B cell (primary cell): Measurements from ENCODE around the gene SEMA3A. TPM values are rescaled to one million over a fixed set of nuclear protein-coding genes. Genes with fewer than 3 reads are reported as not detected.

Experiments used
- ATAC-seq: fragments of 200-7000 bp; cut with Tn5 transposase; one replicate; pipeline ENCODE4 v1.10.0; 2021; ENCODE audit warnings: low read depth, mild to moderate bottlenecking, moderate number of reproducible peaks, moderate library complexity
- CTCF ChIA-PET: fragments of 350-600 bp; sonication (Branson Sonifier 250); formaldehyde crosslinking; loops from one replicate; lab custom pipeline; 2021; ENCODE audit warnings: antibody characterized with exemption, inconsistent platforms; lab: Charles Lee
- POLR2A ChIA-PET: fragments of 350-600 bp; sonication (Branson Sonifier 250); formaldehyde crosslinking; loops from one replicate; lab custom pipeline; 2021; ENCODE audit warnings: antibody characterized with exemption; lab: Charles Lee
- DNase-seq: peaks from one replicate; pipeline ENCODE4 v3.0.0; 2013
- H2AFZ ChIP-seq: 2 replicates; pipeline ENCODE4 v1.6.1; 2012; ENCODE audit warnings: mild to moderate bottlenecking, low read depth, low read length; ENCODE audit not compliant: insufficient read depth, poor library complexity, severe bottlenecking
- H3K27ac ChIP-seq, 2 donors: 1 replicate in 1 of 2; 2 replicates in 1 of 2; pipeline ENCODE4 v1.5.1; 2012 to 2013; ENCODE audit warnings: low read length in 2 of 2, mild to moderate bottlenecking in 2 of 2, moderate library complexity in 1 of 2
- H3K27me3 ChIP-seq, 4 experiments: fragments of 200-600 bp in 1 of 4; sonication (generic) in 1 of 4; replicated peaks in 1 of 4; 1 replicate in 2 of 4; 2 replicates in 2 of 4; pipeline versions ENCODE4 v1.6.1 to v1.7.0; 2013 to 2016; ENCODE audit warnings: low read length in 3 of 4, mild to moderate bottlenecking in 2 of 4, mixed read lengths in 1 of 4, moderate library complexity in 1 of 4; ENCODE audit not compliant: insufficient read depth in 4 of 4, control insufficient read depth in 3 of 4; ENCODE audit errors: control extremely low read depth in 1 of 4
- H3K36me3 ChIP-seq, 2 experiments: replicated peaks in 1 of 2; 1 replicate in 1 of 2; 2 replicates in 1 of 2; pipeline versions ENCODE4 v1.6.1 to v1.7.1; 2013; ENCODE audit warnings: low read length in 1 of 2; ENCODE audit not compliant: insufficient read depth in 2 of 2, control insufficient read depth in 1 of 2; ENCODE audit errors: control extremely low read depth in 1 of 2, extremely low read depth in 1 of 2
- H3K4me1 ChIP-seq, 2 donors: fragments of 200-600 bp in 1 of 2; sonication (generic) in 1 of 2; 1 replicate in 1 of 2; 2 replicates in 1 of 2; pipeline versions ENCODE4 v1.5.1 to v1.6.1; 2013 to 2017; ENCODE audit warnings: low read length in 2 of 2; ENCODE audit not compliant: control insufficient read depth in 2 of 2, insufficient read depth in 2 of 2
- H3K4me2 ChIP-seq: replicated peaks from 2 replicates; pipeline ENCODE3; 2012; ENCODE audit warnings: mild to moderate bottlenecking, low read depth, low read length; ENCODE audit not compliant: poor library complexity, severe bottlenecking
- H3K4me3 ChIP-seq, 5 experiments: fragments of 200-600 bp in 1 of 5; sonication (generic) in 1 of 5; 1 replicate in 3 of 5; 2 replicates in 2 of 5; pipeline versions ENCODE4 v1.5.1 to v1.7.0; 2011 to 2016; ENCODE audit warnings: low read length in 4 of 5, mild to moderate bottlenecking in 4 of 5, low read depth in 2 of 5, control low read depth in 1 of 5, moderate library complexity in 1 of 5; ENCODE audit not compliant: insufficient read depth in 1 of 5; ENCODE audit errors: control extremely low read depth in 1 of 5, extremely low read depth in 1 of 5
- H3K79me2 ChIP-seq: fragments of 200-600 bp; sonication (generic); one replicate; pipeline ENCODE4 v1.6.0; 2016; ENCODE audit warnings: low read length; ENCODE audit not compliant: control insufficient read depth, insufficient read depth
- H3K9ac ChIP-seq: fragments of 200-600 bp; sonication (generic); 2 replicates; pipeline ENCODE4 v1.6.1; 2017; ENCODE audit warnings: mild to moderate bottlenecking, low read length, moderate library complexity
- H3K9me3 ChIP-seq, 3 donors: one replicate each; pipeline versions ENCODE4 v1.6.1 to v1.7.1; 2013; ENCODE audit warnings: low read length in 2 of 3; ENCODE audit not compliant: control insufficient read depth in 2 of 3, insufficient read depth in 1 of 3; ENCODE audit errors: control extremely low read depth in 1 of 3
- H4K20me1 ChIP-seq: 2 replicates; pipeline ENCODE4 v1.6.0; 2012; ENCODE audit warnings: mild to moderate bottlenecking, low read length; ENCODE audit not compliant: insufficient read depth, control insufficient read depth, poor library complexity, severe bottlenecking
- H3K27ac Mint-ChIP-seq: one replicate; pipeline ENCODE4 v1.8.0; 2021; ENCODE audit warnings: mixed read lengths
- H3K27me3 Mint-ChIP-seq: one replicate; pipeline ENCODE4 v1.8.0; 2021; ENCODE audit warnings: mixed read lengths
- H3K4me1 Mint-ChIP-seq: one replicate; pipeline ENCODE4 v1.8.0; 2021; ENCODE audit warnings: mixed read lengths
- H3K4me3 Mint-ChIP-seq: one replicate; pipeline ENCODE4 v1.8.0; 2021; ENCODE audit warnings: mixed read lengths
- H3K9me3 Mint-ChIP-seq: one replicate; pipeline ENCODE4 v1.8.0; 2022; ENCODE audit warnings: mixed read lengths; ENCODE audit not compliant: insufficient read depth
- EZH2 ChIP-seq: IDR thresholded peaks from 2 replicates; pipeline ENCODE4 v1.6.1; 2012; ENCODE audit warnings: borderline replicate concordance, low read depth, mild to moderate bottlenecking, moderate library complexity, low read length; ENCODE audit not compliant: insufficient read depth, poor library complexity, severe bottlenecking
- WGBS: methylation state at CpG from one replicate; pipeline ENCODE4 v1.1.5; 2013; ENCODE audit warnings: missing lambda C conversion rate; ENCODE audit not compliant: insufficient coverage; 5-methylcytosine and 5-hydroxymethylcytosine counted together
- intact Hi-C: fragments of 100-400 bp; cut with micrococcal nuclease; formaldehyde crosslinking; loops from one replicate; pipeline ENCODE4 v1.10.0; 2022
- polyA plus RNA-seq: library from polyadenylated mRNA; depleted of rRNA; stranded (reverse); fragments of >200 nt; gene quantifications from 2 replicates; pipeline ENCODE4 v1.2.3, GENCODE V29; 2012
- total RNA-seq, 2 donors: library from RNA; stranded (reverse); fragments of 120-200 nt in 1 of 2; gene quantifications; 1 replicate in 1 of 2; 2 replicates in 1 of 2; pipeline versions ENCODE4 v1.2.3 to v1.2.4, GENCODE V29; 2013 to 2022
- TF ChIP-seq, protein P1 (sequence below): fragments of 200-600 bp; IDR thresholded peaks from one replicate; pipeline ENCODE4 v1.8.0; 2022; ENCODE audit warnings: antibody characterized with exemption, mild to moderate bottlenecking

SEMA3A gene
- total and polyA plus RNA-seq, 2 donors (not counting 1 experiment from before 2014, with no cell fraction given) = not detected

DNA sequence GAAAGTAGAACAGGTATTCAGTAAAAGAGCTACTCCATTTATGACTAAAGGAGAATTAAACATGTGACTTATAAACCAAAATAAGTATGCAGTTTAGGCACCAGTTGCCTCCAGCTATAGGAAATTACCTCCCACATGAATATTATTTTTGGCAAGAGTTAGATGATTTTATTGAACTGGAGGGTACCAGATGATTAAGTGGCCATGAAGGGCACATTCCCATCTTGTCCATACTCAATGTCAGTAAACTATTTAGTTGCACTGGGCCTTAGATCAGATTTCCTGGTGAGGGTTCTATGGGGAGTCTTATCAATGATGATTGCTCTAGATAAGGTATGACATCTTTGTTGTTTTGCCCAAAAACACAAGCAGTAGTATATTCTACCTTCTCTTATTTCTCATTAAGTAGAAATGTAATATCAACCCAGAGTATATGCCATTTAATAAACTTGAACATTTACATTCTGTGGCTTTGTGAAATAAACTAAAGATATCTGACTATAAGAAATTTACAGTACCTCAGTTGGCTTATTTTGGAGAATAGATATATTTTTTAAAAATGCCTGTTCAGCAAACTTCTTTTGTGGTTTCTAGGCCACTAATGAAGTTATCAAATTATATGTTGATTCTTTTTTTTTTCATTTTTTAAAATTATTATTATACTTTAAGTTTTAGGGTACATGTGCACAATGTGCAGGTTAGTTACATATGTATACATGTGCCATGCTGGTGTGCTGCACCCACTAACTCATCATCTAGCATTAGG lies 145.3 kb downstream of the SEMA3A start:
- H3K9ac ChIP-seq = no peak overlapping the region
- H3K36me3 ChIP-seq = no peaks in the 10 kb centered on the region
- Mint-ChIP-seq H3K4me3 (no peak overlapping the region), H3K27me3 (no peaks in the 10 kb centered on the region), H3K4me1 (no peaks in the 10 kb centered on the region), H3K27ac (no peak overlapping the region), H3K9me3 (peaks cover 2% of the 10 kb centered on the region)
- no peak for TF ChIP-seq EZH2
- TF ChIP-seq, protein P1, sequence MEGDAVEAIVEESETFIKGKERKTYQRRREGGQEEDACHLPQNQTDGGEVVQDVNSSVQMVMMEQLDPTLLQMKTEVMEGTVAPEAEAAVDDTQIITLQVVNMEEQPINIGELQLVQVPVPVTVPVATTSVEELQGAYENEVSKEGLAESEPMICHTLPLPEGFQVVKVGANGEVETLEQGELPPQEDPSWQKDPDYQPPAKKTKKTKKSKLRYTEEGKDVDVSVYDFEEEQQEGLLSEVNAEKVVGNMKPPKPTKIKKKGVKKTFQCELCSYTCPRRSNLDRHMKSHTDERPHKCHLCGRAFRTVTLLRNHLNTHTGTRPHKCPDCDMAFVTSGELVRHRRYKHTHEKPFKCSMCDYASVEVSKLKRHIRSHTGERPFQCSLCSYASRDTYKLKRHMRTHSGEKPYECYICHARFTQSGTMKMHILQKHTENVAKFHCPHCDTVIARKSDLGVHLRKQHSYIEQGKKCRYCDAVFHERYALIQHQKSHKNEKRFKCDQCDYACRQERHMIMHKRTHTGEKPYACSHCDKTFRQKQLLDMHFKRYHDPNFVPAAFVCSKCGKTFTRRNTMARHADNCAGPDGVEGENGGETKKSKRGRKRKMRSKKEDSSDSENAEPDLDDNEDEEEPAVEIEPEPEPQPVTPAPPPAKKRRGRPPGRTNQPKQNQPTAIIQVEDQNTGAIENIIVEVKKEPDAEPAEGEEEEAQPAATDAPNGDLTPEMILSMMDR = no peak
- H2AFZ ChIP-seq = no peak overlapping the region
- intact Hi-C loops = no loop called here
- ChIA-PET CTCF (no interaction called here), POLR2A (no interaction called here)
- H4K20me1 ChIP-seq = no peaks in the 10 kb centered on the region
- no peaks in the 10 kb centered on the region for H3K27me3 ChIP-seq
- H3K4me3 ChIP-seq = no peak overlapping the region
- DNase-seq = no peak
- H3K4me1 ChIP-seq = no peaks in the 10 kb centered on the region
- ATAC-seq = no peak
- H3K27ac ChIP-seq = no peak overlapping the region
- H3K4me2 ChIP-seq = no peak overlapping the region
- no peaks in the 10 kb centered on the region for H3K79me2 ChIP-seq
- H3K9me3 ChIP-seq = no peaks in the 10 kb centered on the region

GRCh38 chr7:84047085-84047484 lies 147.5 kb downstream of the SEMA3A start:
- Histone ChIP-seq H3K9ac (no peak overlapping the region), H3K36me3 (no peaks in the 10 kb centered on the region), H4K20me1 (no peaks in the 10 kb centered on the region), H3K27me3 (no peaks in the 10 kb centered on the region), H3K9me3 (no peaks in the 10 kb centered on the region), H3K27ac (no peak overlapping the region), H2AFZ (no peak overlapping the region), H3K79me2 (no peaks in the 10 kb centered on the region), H3K4me2 (no peak overlapping the region), H3K4me3 (no peak overlapping the region), H3K4me1 (no peaks in the 10 kb centered on the region)
- H3K9me3 Mint-ChIP-seq = peaks cover 2% of the 10 kb centered on the region
- WGBS = no CpG with 5 or more reads among the region's 2 CpGs
- H3K4me3 Mint-ChIP-seq = no peak overlapping the region
- no peaks in the 10 kb centered on the region for H3K4me1 Mint-ChIP-seq
- intact Hi-C loops = no loop called here
- ATAC-seq (no peak), DNase-seq (no peak)
- H3K27me3 Mint-ChIP-seq = no peaks in the 10 kb centered on the region
- TF ChIP-seq EZH2 = no peak
- TF ChIP-seq, protein P1 = no peak
- H3K27ac Mint-ChIP-seq = no peak overlapping the region
- POLR2A ChIA-PET = no interaction called here
- CTCF ChIA-PET = no interaction called here
